NK-92 (cell line): Measurements from ENCODE around the gene CNKSR3.

ENCODE experiments used
- DNase-seq: peaks from one replicate; lab custom pipeline; 2025; ENCODE audit not compliant: unreplicated experiment; lab: John Stamatoyannopoulos, UW

Gene CNKSR3

GRCh38 chr6:154504102-154504501, 6.4 kb downstream of the CNKSR3 start:
- DNase-seq: no peak

GRCh38 chr6:154503658-154504057, 6.8 kb downstream of the CNKSR3 start:
- DNase-seq: no peak

GRCh38 chr6:154502553-154502952, 7.9 kb downstream of the CNKSR3 start:
- DNase-seq: no peak

- DNase-seq: no peak
Observed at GRCh38 chr6:154501578-154501868, 9.0 kb downstream of the CNKSR3 start.

- no peak for DNase-seq
Observed at GRCh38 chr6:154500769-154501577, 9.5 kb downstream of the CNKSR3 start.

GRCh38 chr6:154499855-154500589, 10.5 kb downstream of the CNKSR3 start:
- DNase-seq: no peak

GRCh38 chr6:154498340-154498934, 12.0 kb downstream of the CNKSR3 start:
- DNase-seq: no peak

GRCh38 chr6:154496793-154497517, 13.5 kb downstream of the CNKSR3 start:
- DNase-seq: no peak

- DNase-seq: no peak
Observed at GRCh38 chr6:154496186-154496585, 14.3 kb downstream of the CNKSR3 start.

- no peak for DNase-seq
Observed at GRCh38 chr6:154494592-154495311, 15.7 kb downstream of the CNKSR3 start.

GRCh38 chr6:154491567-154492470, 18.7 kb downstream of the CNKSR3 start:
- no peak for DNase-seq

- DNase-seq: no peak
Observed at GRCh38 chr6:154489822-154490221, 20.7 kb downstream of the CNKSR3 start.

- DNase-seq: no peak
Observed at GRCh38 chr6:154488802-154489437, 21.6 kb downstream of the CNKSR3 start.

GRCh38 chr6:154488248-154488593, 22.3 kb downstream of the CNKSR3 start:
- DNase-seq: no peak

GRCh38 chr6:154487367-154488247, 22.9 kb downstream of the CNKSR3 start:
- no peak for DNase-seq

GRCh38 chr6:154485815-154486214, 24.7 kb downstream of the CNKSR3 start:
- DNase-seq: no peak

- no peak for DNase-seq
Observed at GRCh38 chr6:154484942-154485341, 25.5 kb downstream of the CNKSR3 start.

- DNase-seq: no peak
Observed at GRCh38 chr6:154482858-154483257, 27.6 kb downstream of the CNKSR3 start.
